Erythroblast (primary cell): ENCODE results near the gene C6orf89.

Experiments used
- GATA1 ChIP-seq: IDR thresholded peaks from 2 replicates; pipeline ENCODE4 v1.6.1; 2011; ENCODE audit warnings: low read depth, mild to moderate bottlenecking, control low read depth, low read length, moderate library complexity
- POLR2A ChIP-seq: IDR thresholded peaks from 2 replicates; pipeline ENCODE4 v1.6.1; 2011; ENCODE audit warnings: mild to moderate bottlenecking, low read length

DNA sequence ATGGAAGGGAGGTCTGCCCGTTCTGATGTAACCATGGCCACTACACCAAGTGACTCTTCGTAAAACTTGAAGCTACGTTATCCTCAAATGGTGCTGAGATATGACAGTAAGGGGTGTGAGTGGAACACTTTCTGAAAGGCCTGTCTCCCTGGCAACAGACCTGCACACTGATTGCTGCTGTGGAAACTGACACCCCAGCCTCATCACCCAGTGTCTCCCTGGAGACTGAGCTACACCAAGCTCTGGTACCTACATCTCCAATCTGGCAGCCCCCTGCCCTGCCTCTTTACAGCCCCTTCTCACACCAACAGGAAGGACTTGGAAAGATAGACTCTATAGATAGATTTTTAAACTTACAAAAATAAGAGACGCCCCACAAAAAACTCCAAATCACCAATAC is 82.0 kb downstream of the C6orf89 start:
- TF ChIP-seq POLR2A (no peak), GATA1 (no peak)
